Natural killer cell (primary cell): ENCODE measurements around the gene TPTE. TPM values are rescaled to one million over a fixed set of nuclear protein-coding genes. Genes with fewer than 3 reads are reported as not detected.
"Not testable (repeated sequence)": the region's sequence is repeated elsewhere in the genome, so short reads cannot be mapped to it uniquely, and the experiment has no call there.

Experiments
- ATAC-seq, 3 donors: fragments of 150-1000 bp in 2 of 3; fragments of 200-7000 bp in 1 of 3; cut with Tn5 transposase; 1 replicate in 1 of 3; 2 replicates in 2 of 3; pipeline ENCODE4 v1.10.0; 2021; ENCODE audit warnings: mild to moderate bottlenecking in 2 of 3, moderate library complexity in 2 of 3
- DNase-seq, 2 donors: peaks; one replicate each; pipeline versions ENCODE4 v3.0.0 to v3.0.0-alpha.2; 2013 to 2021; ENCODE audit warnings: mixed read lengths in 1 of 2
- H3K27ac ChIP-seq: one replicate; pipeline ENCODE4 v1.5.1; 2013; ENCODE audit warnings: mild to moderate bottlenecking, low read length
- H3K27me3 ChIP-seq: one replicate; pipeline ENCODE4 v1.6.1; 2013; ENCODE audit warnings: low read length; ENCODE audit not compliant: control insufficient read depth, insufficient read depth
- H3K36me3 ChIP-seq: one replicate; pipeline ENCODE4 v1.6.1; 2013; ENCODE audit warnings: low read length; ENCODE audit not compliant: control insufficient read depth, insufficient read depth
- H3K4me1 ChIP-seq: one replicate; pipeline ENCODE4 v1.6.1; 2013; ENCODE audit warnings: low read length; ENCODE audit not compliant: control insufficient read depth, insufficient read depth
- H3K4me3 ChIP-seq: one replicate; pipeline ENCODE4 v1.5.1; 2013; ENCODE audit warnings: low read length
- H3K9me3 ChIP-seq: one replicate; pipeline ENCODE4 v1.6.1; 2013; ENCODE audit warnings: low read length; ENCODE audit not compliant: control insufficient read depth, insufficient read depth
- H3K27ac Mint-ChIP-seq, 2 donors: one replicate each; pipeline ENCODE4 v1.8.0; 2022; ENCODE audit warnings: mild to moderate bottlenecking in 2 of 2, mixed read lengths in 2 of 2, moderate library complexity in 1 of 2
- H3K27me3 Mint-ChIP-seq, 2 donors: one replicate each; pipeline ENCODE4 v1.8.0; 2022; ENCODE audit warnings: low read depth in 2 of 2, mixed read lengths in 2 of 2
- H3K36me3 Mint-ChIP-seq: one replicate; pipeline ENCODE4 v1.8.0; 2022; ENCODE audit warnings: mixed read lengths
- H3K4me1 Mint-ChIP-seq, 2 donors: one replicate each; pipeline ENCODE4 v1.8.0; 2022; ENCODE audit warnings: mixed read lengths in 2 of 2
- H3K4me3 Mint-ChIP-seq: one replicate; pipeline ENCODE4 v1.8.0; 2022; ENCODE audit warnings: mild to moderate bottlenecking, moderate library complexity, mixed read lengths
- H3K9me3 Mint-ChIP-seq, 2 donors: one replicate each; pipeline ENCODE4 v1.8.0; 2022; ENCODE audit warnings: mixed read lengths in 2 of 2
- CTCF ChIP-seq: fragments of 200-600 bp; IDR thresholded peaks from one replicate; pipeline ENCODE4 v1.8.0; 2022; ENCODE audit warnings: antibody characterized with exemption
- WGBS: methylation state at CpG from one replicate; pipeline ENCODE4 v1.1.7; 2013; ENCODE audit warnings: missing lambda C conversion rate; ENCODE audit not compliant: insufficient coverage; 5-methylcytosine and 5-hydroxymethylcytosine counted together
- intact Hi-C: fragments of 100-400 bp; cut with micrococcal nuclease; formaldehyde crosslinking; loops from one replicate; pipeline ENCODE4 v1.14.2; 2022
- total RNA-seq, 4 donors: library from RNA; stranded (reverse); fragments of 120-200 nt in 1 of 4; gene quantifications; one replicate each; pipeline versions ENCODE4 v1.2.3 to v1.2.4, GENCODE V29; 2013 to 2022

The TPTE gene
- not detected for total RNA-seq
- total RNA-seq (2013) = not detected

DNA sequence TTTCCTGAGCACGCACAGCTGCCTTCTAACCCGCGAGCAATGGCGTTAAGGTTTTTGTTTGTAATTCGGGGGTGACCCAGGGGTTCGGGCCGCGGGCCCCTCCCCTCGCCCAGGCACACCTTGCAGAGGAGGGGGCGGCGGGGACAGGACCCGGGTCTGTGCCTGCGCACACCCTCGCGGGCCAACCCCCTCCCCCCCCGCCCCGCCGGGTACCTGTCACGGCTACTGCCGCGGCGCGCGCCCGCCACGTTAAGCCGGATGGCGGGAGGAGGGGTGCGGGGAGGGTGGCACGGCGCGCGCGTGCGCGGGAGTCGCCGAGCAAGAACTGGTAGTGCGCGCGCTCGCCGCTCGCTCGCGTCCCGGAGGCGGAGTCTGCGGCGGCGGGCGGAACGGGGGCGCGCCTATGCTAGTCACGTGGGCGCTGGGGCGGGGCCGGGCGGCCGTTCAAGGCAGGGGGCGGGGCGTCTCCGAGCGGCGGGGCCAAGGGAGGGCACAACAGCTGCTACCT, at the start of gene TPTE:
Gene TPTE, plus strand, starts transcription at position 493 of the 508 bp plus-strand sequence. CDS start 17,141 bp downstream, outside the sequence.
- H3K4me1 Mint-ChIP-seq = no peaks in the 10 kb centered on the region
- no peak within 1 kb of the TSS for H3K27ac Mint-ChIP-seq
- H3K9me3 Mint-ChIP-seq = peaks cover 8 to 24% of the 10 kb centered on the region in 2 donors
- Histone ChIP-seq H3K36me3 (no peaks in the 10 kb centered on the region), H3K4me3 (no peak within 1 kb of the TSS), H3K27me3 (no peaks in the 10 kb centered on the region), H3K27ac (no peak within 1 kb of the TSS), H3K9me3 (peaks cover 35% of the 10 kb centered on the region), H3K4me1 (no peaks in the 10 kb centered on the region)
- no peak within 1 kb of the TSS for H3K4me3 Mint-ChIP-seq
- intact Hi-C loops = no loop called here
- WGBS = 70% methylated on average over 58 of the region's 66 CpGs
- DNase-seq (no peak), ATAC-seq (peak in 2 of 3 donors; percentile 17 to 29)
- TF ChIP-seq CTCF = no peak
- H3K27me3 Mint-ChIP-seq = no peaks in the 10 kb centered on the region
- peaks cover 25% of the 10 kb centered on the region for H3K36me3 Mint-ChIP-seq

- H3K27me3 Mint-ChIP-seq, H3K27ac ChIP-seq, H3K27ac Mint-ChIP-seq, intact Hi-C loops, H3K4me3 Mint-ChIP-seq, H3K36me3 ChIP-seq, H3K4me1 ChIP-seq, H3K4me1 Mint-ChIP-seq, ATAC-seq, H3K4me3 ChIP-seq, H3K9me3 Mint-ChIP-seq, H3K36me3 Mint-ChIP-seq, DNase-seq, H3K27me3 ChIP-seq, H3K9me3 ChIP-seq: not testable (repeated sequence)
These were observed 49.4 kb upstream of the TPTE start for GRCh38 chr21:10471999-10472398.

DNA sequence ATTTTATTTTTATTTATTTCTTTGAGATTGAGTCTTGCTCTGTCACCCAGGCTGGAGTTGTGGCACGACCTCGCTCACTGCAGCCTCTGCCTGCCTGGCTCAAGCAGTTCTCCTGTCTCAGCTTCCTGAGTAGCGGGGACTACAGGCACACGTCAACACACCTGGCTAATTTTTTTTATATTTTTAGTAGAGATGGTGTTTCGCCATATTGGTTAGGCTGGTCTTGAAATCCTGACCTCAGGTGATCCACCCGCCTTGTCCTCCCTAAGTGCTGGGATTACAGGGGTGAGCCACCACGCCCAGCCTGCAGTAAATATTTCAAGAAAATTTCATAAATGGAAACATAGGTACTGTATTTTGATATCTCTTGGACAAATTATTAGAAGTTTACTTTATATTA, 43.6 kb upstream of the TPTE start:
- WGBS = 63% methylated on average over 7 of the region's 7 CpGs

GRCh38 chr21:10479875-10480274, 41.5 kb upstream of the TPTE start:
- DNase-seq, H3K4me1 Mint-ChIP-seq, H3K36me3 ChIP-seq, H3K27me3 ChIP-seq, H3K4me3 Mint-ChIP-seq, intact Hi-C loops, H3K27ac Mint-ChIP-seq, H3K27me3 Mint-ChIP-seq, H3K36me3 Mint-ChIP-seq, H3K27ac ChIP-seq, H3K4me1 ChIP-seq, H3K4me3 ChIP-seq: not testable (repeated sequence)
- peaks cover 14% of the 10 kb centered on the region for H3K9me3 ChIP-seq
- ATAC-seq = peak in 1 of 3 donors; percentile 41
- H3K9me3 Mint-ChIP-seq = peaks cover 7 to 22% of the 10 kb centered on the region in 2 donors
- WGBS = 49% methylated on average over 3 of the region's 4 CpGs

More for the DNA sequence above, 43.6 kb upstream of the TPTE start:
- H3K36me3 Mint-ChIP-seq, H3K27me3 Mint-ChIP-seq, H3K4me3 Mint-ChIP-seq, H3K4me1 Mint-ChIP-seq, H3K27me3 ChIP-seq, H3K27ac Mint-ChIP-seq, intact Hi-C loops, DNase-seq, H3K4me3 ChIP-seq, H3K36me3 ChIP-seq, H3K4me1 ChIP-seq, H3K27ac ChIP-seq: not testable (repeated sequence)
- H3K9me3 ChIP-seq = peaks cover 11% of the 10 kb centered on the region
- peak in 1 of 3 donors; percentile 46 for ATAC-seq
- H3K9me3 Mint-ChIP-seq = peaks cover 7 to 18% of the 10 kb centered on the region in 2 donors

DNA sequence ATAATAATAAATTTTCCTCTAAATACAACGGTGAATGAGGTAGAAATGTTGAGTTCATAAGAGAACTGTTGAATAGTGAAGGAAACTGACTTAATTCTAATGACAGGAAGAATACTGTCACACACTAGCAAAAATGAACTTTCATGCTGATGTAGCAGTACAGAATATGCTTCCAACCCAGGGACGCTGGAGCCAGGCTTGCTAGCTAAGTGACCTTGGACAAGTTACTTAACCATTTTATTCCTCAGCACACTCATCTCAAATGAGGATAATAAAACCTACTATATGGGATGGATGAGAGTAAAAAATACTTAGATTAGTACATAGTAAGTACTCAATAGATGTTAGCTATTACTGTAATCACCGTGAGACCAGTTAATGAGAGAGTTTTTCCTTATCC, 36.5 kb upstream of the TPTE start:
- H3K27me3 Mint-ChIP-seq, intact Hi-C loops: not testable (repeated sequence)
- WGBS = no CpG with 5 or more reads among the region's 3 CpGs

DNA sequence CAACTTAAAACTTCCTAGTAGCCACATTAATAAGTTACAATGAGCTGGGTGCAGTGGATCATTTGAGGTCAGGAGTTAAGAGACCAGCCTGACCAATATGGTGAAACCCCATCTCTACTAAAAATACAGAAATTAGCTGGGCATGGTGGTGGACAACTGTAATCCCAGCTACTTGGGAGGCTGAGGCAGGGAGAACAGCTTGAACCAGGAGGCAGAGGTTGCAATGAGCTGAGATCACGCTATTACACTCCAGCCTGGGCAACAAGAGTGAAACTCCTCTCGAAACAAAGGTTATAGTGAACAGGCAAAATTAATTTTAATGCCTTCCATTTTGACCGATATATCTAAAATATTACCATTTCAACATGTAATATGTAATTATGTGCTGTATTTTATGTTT, 30.9 kb upstream of the TPTE start:
- intact Hi-C loops, H3K4me3 Mint-ChIP-seq, H3K4me1 ChIP-seq, H3K36me3 Mint-ChIP-seq, H3K4me3 ChIP-seq, H3K27ac Mint-ChIP-seq, H3K27ac ChIP-seq, H3K9me3 ChIP-seq, H3K27me3 Mint-ChIP-seq, ATAC-seq, H3K4me1 Mint-ChIP-seq, H3K36me3 ChIP-seq, H3K27me3 ChIP-seq, DNase-seq: not testable (repeated sequence)
- H3K9me3 Mint-ChIP-seq = peaks cover 4 to 11% of the 10 kb centered on the region in 2 donors
- WGBS = 63% methylated on average over 2 of the region's 3 CpGs

More for the DNA sequence above, 36.5 kb upstream of the TPTE start:
- not testable (repeated sequence) for H3K36me3 ChIP-seq, H3K9me3 ChIP-seq, H3K27me3 ChIP-seq, DNase-seq, H3K27ac ChIP-seq, H3K4me3 ChIP-seq, H3K4me1 ChIP-seq, H3K4me3 Mint-ChIP-seq, ATAC-seq, H3K36me3 Mint-ChIP-seq, H3K27ac Mint-ChIP-seq, H3K4me1 Mint-ChIP-seq
- H3K9me3 Mint-ChIP-seq = peaks cover 10 to 22% of the 10 kb centered on the region in 2 donors
